DMS79 (cell line): ENCODE data around the gene CELA2A.
"Not testable (repeated sequence)": the region's sequence is repeated elsewhere in the genome, so short reads cannot be mapped to it uniquely, and the experiment has no call there.

Experiments used
- DNase-seq: peaks from one replicate; lab custom pipeline; 2025; lab: John Stamatoyannopoulos, UW

CELA2A gene

DNA sequence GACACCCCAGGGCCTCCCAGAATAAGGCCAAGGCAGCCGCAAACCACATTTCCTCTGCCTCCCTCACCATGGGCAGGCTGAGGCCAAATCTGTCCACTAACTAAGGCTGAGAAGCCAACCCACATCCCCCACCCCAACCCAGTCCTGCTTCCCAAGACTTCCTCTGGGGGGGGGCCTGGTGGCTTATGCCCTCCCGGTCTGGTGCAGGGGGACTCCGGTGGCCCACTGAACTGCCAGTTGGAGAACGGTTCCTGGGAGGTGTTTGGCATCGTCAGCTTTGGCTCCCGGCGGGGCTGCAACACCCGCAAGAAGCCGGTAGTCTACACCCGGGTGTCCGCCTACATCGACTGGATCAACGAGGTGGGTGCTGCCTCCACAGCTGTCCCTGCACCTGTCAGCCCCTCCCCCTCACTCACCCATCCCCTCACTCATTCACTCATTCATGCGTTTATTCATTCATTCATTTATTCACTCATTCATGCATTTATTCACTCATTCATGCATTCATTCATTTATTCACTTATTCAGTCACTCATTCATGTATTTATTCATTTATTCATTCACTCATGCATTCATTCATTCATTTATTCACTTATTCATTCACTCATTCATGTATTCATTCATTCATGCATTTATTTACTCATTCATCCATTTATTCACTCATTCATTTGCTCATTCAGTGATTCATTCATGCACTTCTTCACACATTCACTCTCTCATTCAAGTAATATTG, 11.0 kb upstream of the CELA2A start:
- no peak for DNase-seq

DNA sequence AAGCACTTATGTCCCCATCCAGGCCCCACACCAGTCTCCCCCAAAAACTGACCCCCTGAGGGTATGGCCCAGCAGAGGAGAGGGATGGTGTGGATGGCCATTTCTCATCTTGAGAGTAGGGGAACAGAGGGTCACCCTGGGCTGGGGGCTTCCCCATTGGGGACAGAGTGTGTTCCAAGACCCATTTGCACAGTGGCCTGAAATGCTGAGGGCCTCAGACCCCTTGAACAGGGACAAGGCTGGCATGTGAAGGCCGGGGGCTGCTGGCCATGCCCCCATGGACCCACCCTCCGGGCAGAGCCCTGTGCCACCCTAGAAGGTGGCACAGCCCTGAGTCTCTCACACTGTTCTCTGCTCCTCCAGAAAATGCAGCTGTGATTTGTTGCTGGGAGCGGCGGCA, 10.3 kb upstream of the CELA2A start:
- no peak for DNase-seq

DNA sequence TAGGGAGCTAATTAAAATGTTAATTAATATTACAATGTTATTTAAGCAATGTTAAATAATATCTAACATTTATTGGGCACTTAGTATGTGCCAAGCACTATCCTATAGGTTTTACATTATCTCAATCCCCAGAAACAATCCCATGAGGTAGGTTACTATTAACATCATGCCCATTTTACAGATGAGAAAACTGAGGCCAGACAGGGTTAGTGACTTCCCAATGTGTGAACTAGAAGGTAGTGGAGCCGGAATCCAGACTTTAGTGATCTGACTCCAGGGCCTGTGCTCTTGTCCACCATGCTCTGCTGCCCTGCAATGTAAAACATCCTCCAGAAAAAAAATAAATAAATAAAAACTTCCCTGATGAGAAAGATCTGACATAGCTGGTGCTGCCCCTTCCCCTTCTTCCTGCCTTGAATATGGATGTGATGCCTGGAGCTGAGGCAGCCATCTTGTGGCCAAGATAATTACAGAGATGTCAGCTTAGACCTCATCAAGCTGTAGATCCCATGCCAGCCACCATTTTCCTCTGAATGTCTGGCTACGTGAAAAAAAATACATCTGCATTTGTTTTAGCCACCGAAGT, 7.6 kb upstream of the CELA2A start:
- DNase-seq = no peak

DNA sequence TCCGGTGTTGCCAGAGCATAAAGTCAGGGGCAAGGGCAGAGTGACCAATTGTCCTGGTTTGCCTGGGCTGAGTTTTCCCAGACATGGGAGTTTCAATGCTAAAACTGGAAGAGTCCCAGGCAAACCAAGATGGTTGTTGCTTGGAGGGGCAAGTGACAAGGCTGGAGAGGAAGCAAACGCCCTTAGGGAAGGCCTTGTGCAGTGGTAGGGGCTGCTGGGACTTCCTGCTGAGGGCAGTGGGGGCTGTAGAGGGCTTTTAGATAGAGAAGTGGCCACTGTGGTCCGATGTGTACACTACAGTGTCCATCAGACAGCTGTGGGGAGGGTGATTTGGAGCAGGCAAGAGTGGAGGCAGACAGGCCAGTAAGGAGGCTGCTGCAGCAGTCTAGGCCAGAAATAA, 7.0 kb upstream of the CELA2A start:
- no peak for DNase-seq

DNA sequence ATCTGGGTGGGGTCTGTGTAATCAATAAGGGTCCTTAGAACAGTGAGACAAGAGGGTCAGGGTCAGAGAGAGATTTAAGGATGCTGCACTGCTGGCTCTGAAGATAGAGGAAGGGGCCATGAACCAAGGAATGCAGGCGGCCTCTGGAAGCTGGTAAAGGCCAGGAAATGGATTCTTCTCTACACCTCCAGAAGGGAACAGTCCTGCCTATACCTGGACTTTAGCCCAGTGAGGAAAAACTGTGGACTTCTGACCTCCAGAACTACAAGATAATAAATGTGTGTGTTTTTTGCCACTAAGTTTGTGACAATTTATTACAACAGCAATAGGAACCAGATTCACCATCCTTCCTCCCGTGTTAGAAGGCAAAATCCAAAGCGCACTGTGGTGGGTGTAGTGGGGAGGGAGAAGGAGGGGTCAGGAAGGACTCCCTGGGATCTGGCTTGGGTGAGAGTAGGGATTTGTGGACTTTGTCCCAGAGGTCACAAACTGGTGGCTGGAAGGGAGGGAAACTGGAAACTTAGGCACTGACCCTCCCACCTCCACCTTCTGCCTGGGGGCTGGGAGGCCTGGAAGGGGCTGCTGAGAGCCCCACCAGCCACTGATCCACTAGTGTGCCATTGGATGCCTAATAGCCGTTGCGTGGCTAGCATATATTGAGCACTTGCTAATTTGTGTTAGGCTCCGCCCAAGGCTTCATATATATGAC, 5.4 kb upstream of the CELA2A start:
- no peak for DNase-seq

DNA sequence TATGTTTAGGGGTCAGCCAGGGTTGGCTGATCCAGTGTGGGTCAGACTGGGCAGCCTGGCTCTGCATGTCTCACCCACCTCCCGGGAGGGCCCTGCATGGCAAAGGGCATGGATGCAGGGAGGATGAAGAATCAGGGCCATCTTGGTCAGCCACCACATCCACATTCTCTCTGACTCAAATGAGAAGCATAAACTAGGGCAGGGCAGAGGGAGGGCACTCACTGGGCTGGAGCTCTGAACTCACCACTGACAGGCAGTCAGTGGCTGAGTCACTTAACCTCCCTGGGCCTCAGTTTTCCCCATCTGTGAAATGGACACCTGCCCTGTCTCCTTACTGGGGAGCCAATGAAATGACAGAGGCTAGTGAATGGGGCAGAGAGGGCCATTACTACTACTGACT, 4.3 kb upstream of the CELA2A start:
- DNase-seq = no peak

DNA sequence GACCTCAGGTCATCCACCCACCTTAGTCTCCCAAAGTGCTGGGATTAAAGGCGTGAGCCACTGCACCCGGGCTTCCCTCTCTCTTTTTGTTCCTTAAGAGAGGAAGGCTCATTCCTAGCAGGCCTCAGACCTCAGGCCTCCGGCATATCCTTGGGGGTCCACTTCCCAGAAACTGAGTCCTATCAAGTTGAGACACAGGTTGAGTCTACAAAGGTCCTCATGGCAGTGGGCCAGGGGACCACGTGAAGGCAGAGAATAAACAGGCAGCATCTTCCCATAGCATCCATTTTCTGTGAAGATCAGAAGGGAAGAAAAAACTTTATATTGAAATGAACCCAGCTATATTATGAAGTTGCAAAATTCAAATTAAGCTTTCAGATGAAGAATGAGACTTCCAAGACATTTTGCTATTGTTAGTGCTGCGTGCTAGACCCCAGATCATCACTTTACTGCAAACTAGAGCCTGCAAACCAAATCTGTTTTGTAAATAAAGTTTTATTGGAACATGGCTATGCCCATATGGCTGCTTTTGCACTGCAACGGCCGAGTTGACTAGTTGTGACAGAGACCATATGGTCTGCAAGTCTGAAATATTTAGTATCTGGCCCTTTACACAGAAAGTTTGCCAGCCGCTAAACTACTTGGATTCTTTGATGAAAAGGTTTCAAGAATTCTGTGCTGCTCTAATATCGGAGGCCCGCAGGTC, 3.5 kb upstream of the CELA2A start:
- DNase-seq = no peak

DNA sequence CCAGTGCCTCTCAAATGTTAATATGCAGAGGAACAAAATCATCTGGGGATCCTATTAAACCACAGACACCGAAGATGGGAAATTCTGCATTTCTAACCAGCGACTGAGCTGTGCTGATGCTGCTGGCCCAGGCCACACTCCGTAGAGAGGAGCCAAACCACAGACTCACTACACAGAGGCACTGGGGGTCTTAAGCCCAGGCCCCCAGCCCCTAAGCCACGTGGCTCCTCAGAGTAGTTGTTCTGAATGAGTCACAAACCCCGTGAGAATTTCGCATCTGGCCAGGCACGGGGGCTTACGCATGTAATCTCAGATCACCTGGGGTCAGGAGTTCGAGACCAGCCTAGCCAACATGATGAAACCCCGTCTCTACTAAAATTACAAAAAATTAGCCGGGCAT, 2.8 kb upstream of the CELA2A start:
- no peak for DNase-seq

DNA sequence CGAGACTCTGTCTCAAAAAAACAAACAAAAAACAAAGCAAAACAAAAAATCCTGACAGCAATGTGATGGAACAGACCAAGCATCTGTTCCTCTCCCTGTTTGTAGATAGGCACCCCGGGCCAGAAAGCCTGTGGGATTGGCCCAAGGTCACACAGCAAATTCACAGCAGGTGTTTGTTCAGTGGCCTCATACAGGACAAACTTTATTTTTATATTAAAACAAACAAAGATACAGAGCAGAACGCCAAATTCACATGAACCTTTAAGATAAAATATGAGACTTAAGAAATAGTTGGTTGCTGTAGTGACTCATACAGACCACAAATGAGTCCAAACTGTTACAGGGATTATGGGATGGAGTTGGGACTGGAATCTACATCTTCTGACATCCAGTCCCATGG, 2.3 kb upstream of the CELA2A start:
- no peak for DNase-seq

DNA sequence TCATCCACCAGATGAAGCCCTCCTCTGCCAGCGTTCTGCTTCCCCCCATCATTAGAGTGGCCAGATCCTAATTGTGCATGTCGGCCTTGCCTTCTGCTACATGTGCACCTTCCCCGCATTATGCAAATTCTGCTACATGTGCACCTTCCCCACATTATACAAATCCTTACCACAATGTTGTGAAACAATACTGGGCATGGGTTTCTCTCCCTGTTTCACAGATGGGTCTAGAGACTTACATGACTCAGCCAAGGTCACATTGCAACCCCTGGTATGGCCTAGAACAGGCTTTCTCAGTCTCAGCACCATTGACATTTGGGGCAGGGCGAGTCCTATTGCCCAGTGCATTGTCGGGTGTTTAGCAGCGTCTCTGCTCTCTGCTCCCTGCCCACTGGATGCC, 1.0 kb upstream of the CELA2A start:
- DNase-seq = no peak

DNA sequence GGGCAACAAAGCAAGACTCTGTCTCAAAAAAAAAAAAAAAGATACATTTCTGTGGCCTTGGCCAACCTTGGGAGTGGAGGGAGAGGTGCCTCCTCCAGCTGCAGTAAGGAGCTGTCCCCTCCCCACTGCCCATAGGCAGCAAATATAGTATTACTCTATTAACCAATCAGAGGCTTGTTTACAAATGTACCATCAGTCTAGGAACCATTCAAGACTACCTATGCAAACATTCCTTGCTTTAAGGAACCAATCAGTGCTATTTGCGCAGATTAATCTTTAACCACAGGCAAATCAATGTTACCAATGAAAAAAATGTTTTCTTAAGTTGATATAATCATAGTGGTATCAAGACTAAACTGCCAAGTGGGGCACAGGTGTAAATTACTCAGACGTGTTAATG, 1.1 kb downstream of the CELA2A start:
- DNase-seq = no peak

DNA sequence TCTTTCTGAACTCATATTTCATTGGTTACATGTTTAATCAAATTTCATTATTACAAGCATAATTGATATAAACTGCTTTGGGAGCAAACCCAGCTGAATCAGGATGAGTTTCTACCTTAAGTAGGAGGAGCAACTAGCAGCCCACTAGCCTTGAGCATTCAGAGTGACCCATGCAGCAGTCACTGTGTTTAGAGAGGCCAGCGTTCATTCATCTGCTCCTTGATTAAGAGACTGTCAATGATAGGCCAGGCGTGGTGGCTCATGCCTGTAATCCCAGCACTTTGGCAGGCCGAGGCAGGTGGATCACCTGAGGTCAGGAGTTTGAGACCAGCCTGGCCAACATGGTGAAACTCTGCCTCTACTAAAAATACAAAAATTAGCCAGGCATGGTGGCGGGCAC, 1.9 kb downstream of the CELA2A start:
- not testable (repeated sequence) for DNase-seq

DNA sequence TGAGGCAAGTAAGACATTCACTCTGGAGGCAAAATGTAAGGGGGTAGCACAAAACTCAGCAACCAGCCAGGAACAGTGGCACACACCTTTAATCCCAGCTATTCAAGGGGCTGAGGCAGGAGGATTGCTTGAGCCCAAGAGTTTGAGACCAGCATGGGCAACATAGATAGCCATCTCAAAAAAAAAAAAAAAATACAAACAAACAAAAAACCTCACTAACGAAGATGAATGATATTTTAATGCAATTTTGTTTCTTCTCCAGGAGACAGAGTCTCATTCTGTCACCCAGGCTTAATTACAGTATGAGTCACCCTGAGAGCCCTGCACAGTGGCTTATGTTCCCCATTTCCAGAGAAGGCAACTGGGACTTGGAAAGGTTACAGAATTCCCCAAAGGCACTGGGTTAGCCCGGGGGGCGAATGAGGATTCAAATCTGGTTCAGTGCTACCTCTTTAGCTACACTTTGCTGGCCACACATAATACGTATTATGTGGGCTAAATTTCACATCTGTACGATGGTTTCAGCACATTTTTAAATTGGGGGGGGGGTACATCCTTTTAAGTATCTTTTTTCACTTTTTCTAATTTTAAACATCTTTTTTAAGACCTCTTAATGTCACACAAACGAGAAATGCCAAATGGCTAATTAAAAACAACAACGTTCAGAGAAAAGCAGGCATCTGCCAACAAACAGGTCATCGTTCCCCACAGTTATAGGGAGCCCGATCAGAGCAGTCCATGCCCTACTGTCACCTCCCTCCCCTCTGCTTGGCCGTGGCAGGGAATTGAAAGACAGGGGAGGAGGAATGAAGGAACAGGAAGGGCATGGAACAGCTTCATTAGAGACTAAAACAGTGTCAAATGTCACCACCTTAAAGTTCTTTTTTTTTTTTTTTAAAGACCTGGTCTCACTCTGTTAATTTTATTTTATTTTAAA, 3.5 kb downstream of the CELA2A start:
- DNase-seq = no peak

DNA sequence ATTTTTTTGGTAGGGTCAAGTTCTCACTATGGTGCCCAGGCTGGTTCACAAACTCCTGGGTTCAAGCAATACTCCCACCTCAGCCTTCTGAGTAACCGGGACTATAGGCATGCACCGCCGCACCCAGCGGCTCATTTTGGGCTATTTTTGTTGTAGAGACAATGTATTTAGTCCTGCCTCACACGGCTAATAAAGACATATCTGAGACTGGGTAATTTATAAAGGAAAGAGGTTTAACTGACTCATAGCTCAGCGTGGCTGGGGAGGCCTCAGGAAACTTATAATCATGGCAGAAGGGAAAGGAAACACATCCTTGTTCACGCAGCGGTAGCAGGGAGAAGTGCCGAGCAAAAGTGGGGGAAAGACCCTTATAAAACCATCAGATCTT, 4.2 kb downstream of the CELA2A start:
- no peak for DNase-seq

DNA sequence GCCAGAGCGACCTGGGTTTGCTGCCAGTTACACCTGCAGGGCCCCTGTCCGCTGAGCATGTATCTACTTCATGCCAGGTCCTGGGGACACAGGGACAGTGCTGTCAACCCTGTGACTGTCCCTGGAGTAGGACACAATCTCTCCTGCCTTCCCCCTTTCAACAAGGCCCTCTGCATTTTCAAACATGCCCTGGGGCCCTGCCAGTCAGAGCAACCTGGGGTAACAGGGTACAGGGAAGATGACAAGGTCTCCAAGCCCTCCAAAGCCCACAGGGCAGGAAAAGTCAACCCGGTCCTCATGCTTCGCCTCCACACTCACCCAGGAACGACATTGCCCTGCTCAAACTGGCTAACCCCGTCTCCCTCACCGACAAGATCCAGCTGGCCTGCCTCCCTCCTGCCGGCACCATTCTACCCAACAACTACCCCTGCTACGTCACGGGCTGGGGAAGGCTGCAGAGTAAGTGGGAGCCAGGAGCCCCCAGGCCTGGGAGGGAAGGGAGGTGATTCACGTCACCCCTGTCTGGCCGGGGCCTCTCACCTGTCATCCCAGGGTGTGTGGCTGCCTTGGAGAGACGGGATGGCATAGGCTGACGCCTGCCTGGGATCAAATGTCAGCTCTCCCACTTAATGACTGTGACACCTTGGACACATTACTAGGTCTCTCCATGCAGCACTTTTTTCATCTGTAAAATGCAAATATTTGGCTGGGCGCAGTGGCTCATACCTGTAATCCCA, 6.7 kb downstream of the CELA2A start:
- DNase-seq = peak; percentile 48

DNA sequence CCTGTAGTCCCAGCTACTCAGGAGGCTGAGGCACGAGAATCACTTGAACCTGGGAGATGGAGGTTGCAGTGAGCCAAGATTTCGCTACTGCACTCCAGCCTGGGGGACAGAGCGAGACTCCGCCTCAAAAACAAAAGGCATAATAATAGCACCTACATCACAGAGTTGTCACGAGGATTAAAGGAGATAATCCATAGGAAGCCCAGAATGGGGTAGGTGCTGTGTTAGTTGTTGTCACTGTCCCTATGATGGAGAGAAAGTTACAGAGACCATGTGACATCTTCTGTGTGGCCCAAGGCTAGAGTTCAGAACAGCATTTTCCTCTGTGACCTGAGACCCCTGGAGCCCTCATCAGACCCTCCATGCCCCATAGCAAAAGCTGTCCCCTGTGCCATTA, 7.4 kb downstream of the CELA2A start:
- not testable (repeated sequence) for DNase-seq

DNA sequence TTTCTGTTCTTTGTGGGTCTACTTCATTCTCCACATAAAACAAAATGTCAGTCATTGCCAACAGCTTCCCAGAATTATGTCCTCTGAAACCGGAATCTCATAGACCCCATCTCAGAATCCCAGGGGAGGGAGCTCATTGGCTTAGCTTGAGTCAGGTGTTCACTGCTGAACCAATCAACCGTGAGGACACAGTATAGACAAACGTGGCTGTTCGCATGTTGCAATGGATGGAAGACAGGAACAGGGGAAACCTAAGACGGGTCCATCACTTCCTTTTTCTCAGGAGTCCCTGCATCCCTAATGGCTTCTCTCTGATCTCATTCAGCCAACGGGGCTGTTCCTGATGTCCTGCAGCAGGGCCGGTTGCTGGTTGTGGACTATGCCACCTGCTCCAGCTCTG, 9.1 kb downstream of the CELA2A start:
- no peak for DNase-seq

DNA sequence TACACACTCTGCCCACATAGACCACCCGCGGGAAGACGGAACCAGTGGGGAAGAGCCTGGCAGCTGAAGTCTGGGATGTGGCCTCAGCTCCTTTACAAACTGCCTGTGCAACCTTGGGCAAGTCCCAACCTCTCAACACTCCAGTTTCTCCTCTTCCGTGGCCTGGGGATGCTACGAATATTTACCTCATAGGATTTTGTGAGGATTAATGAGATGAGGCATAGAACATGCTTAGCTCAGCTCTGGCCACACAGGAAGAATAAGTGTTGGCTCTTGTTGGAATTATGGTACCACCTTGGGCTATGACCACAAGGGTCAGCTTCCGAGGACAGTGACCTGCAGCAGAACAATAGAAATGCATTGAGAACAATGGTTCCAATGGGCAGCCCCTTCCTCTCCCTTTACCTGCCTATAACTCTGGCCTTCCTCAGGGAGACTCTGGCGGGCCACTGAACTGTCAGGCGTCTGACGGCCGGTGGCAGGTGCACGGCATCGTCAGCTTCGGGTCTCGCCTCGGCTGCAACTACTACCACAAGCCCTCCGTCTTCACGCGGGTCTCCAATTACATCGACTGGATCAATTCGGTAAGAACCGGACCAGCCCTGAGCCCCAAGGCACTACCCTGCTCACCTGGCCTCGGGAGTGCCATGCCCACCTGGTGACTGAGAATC, 10.6 kb downstream of the CELA2A start:
- DNase-seq = not testable (repeated sequence)

DNA sequence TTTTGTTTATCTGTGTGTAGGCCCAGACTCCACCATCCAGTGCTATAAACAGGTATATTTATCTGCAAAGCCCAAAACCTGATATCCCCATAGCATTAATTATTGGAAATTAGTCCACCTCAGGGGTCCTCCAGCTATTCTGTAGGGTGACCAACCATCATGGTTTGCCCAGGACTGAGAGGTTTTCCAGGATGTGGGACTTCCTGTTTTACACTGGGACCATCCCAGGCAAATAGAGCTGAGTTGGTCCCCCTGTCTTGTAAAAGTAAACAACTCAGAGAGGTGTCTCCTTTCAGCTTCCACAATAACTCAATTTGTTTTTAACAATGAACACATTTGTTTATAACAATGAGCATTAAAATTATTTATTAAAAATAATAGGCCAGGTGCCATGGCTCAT, 11.6 kb downstream of the CELA2A start:
- no peak for DNase-seq

DNA sequence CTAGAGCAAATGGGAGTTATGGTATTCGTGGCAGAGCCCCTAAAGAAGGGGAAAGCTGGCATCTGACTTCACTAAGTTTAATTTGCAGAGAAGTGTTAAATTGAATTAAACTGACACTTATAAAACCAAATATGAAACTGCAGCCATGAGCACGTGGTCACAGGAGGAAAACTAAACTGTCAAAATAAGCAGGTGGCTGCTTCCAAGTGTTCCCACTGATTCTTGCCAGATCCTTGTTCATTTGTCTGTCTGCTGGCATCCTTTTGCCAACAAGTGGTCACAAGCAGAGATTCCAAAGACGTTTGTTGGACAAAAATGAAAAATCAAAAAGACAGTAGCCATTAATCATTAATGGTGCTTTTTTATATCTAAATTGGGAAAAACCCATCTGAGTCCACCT, 12.8 kb downstream of the CELA2A start:
- DNase-seq = no peak
